Vagina (tissue), 2 donors: ENCODE data around the gene NACA2. TPM values are rescaled to one million over a fixed set of nuclear protein-coding genes. Genes with fewer than 3 reads are reported as not detected.
"Not testable (repeated sequence)": the region's sequence is repeated elsewhere in the genome, so short reads cannot be mapped to it uniquely, and the experiment has no call there.

Source experiments
- DNase-seq, 2 donors: peaks; one replicate each; pipeline ENCODE4 v3.0.0-alpha.2; 2017; ENCODE audit errors: extremely low spot score in 2 of 2
- H3K27ac ChIP-seq: fragments of 200-600 bp; sonication (generic); one replicate; pipeline ENCODE4 v1.5.1; 2019
- H3K27me3 ChIP-seq: fragments of 200-600 bp; sonication (generic); one replicate; pipeline ENCODE4 v1.5.1; 2019
- H3K36me3 ChIP-seq, 2 donors: fragments of 200-600 bp; sonication (generic); one replicate each; pipeline ENCODE4 v1.5.1; 2017 to 2019
- H3K4me1 ChIP-seq: fragments of 200-600 bp; sonication (generic); one replicate; pipeline ENCODE4 v1.5.1; 2019
- H3K4me3 ChIP-seq, 2 donors: fragments of 200-600 bp; sonication (generic); 1 replicate in 1 of 2; 2 replicates in 1 of 2; pipeline ENCODE4 v1.5.1; 2016 to 2019
- H3K9me3 ChIP-seq: fragments of 200-600 bp; sonication (generic); one replicate; pipeline ENCODE4 v1.5.1; 2019
- POLR2A ChIP-seq, 2 donors: fragments of 450-650 bp; IDR thresholded peaks; one replicate each; pipeline ENCODE4 v1.6.1; 2017; ENCODE audit warnings: antibody characterized with exemption in 2 of 2, mild to moderate bottlenecking in 2 of 2, moderate library complexity in 2 of 2
- POLR2AphosphoS5 ChIP-seq, 2 donors: sonication (generic); formaldehyde crosslinking; IDR thresholded peaks; one replicate each; pipeline ENCODE4 v1.9.0; 2017; ENCODE audit warnings: antibody characterized with exemption in 2 of 2, mild to moderate bottlenecking in 2 of 2, low read depth in 1 of 2; ENCODE audit not compliant: insufficient read depth in 1 of 2
- intact Hi-C: fragments of 100-400 bp; cut with DNase I; formaldehyde crosslinking; loops from one replicate; pipeline ENCODE4 v1.15.1; 2023
- total RNA-seq: library from RNA; depleted of rRNA; stranded (reverse); fragments of >200 nt; gene quantifications from one replicate; pipeline ENCODE4 v1.2.3, GENCODE V29; 2016
- TF ChIP-seq, protein P1 (sequence below), 3 experiments: fragments of 450-650 bp in 2 of 3; fragments of 200-600 bp in 1 of 3; sonication (generic) in 1 of 3; IDR thresholded peaks; one replicate each; pipeline ENCODE4 v1.5.1; 2017 to 2019; ENCODE audit warnings: antibody characterized with exemption in 3 of 3, mild to moderate bottlenecking in 2 of 3, moderate library complexity in 2 of 3

Gene NACA2
- total RNA-seq, 1 donor from 2014 or later: not detected

GRCh38 chr17:61571624-61572023, 19.4 kb downstream of the NACA2 start:
- intact Hi-C loops: no loop called here
- no peak for TF ChIP-seq POLR2AphosphoS5 (IDR thresholded peaks at IDR 0.05; ENCODE audit: insufficient read depth in 1 of 2, low read depth in 1 of 2)
- TF ChIP-seq, protein P1, sequence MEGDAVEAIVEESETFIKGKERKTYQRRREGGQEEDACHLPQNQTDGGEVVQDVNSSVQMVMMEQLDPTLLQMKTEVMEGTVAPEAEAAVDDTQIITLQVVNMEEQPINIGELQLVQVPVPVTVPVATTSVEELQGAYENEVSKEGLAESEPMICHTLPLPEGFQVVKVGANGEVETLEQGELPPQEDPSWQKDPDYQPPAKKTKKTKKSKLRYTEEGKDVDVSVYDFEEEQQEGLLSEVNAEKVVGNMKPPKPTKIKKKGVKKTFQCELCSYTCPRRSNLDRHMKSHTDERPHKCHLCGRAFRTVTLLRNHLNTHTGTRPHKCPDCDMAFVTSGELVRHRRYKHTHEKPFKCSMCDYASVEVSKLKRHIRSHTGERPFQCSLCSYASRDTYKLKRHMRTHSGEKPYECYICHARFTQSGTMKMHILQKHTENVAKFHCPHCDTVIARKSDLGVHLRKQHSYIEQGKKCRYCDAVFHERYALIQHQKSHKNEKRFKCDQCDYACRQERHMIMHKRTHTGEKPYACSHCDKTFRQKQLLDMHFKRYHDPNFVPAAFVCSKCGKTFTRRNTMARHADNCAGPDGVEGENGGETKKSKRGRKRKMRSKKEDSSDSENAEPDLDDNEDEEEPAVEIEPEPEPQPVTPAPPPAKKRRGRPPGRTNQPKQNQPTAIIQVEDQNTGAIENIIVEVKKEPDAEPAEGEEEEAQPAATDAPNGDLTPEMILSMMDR (IDR thresholded peaks at IDR 0.05): no peak
- TF ChIP-seq POLR2A (IDR thresholded peaks at IDR 0.05): no peak

DNA sequence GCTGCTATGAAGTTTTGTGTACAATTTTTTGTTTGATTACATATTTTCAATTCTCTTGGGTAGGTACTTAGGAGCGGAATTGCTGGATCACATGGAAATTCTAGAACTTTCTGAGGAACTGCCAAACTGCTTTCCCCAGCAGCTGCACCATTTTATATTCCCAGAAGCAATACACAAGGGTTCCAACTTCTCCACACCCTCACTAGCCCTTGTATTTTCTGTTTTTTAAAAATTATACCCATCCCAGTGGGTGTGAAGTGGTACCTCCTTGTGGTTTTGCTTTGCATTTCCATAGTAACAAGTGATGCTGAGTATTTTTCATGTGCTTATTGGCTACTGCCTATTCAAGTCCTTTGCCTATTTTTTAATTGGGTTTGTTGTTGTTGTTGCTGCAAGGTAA, 20.9 kb downstream of the NACA2 start:
- no peak for DNase-seq
- intact Hi-C loops: no loop called here
- Histone ChIP-seq H3K4me1 (peaks cover 5% of the 10 kb centered on the region), H3K4me3 (no peak overlapping the region), H3K27me3 (no peaks in the 10 kb centered on the region), H3K36me3 (no peaks in the 10 kb centered on the region), H3K27ac (no peak overlapping the region), H3K9me3 (no peaks in the 10 kb centered on the region)
- TF ChIP-seq POLR2A (IDR thresholded peaks at IDR 0.05) (no peak), POLR2AphosphoS5 (IDR thresholded peaks at IDR 0.05; ENCODE audit: insufficient read depth in 1 of 2, low read depth in 1 of 2) (no peak)
- TF ChIP-seq, protein P1 (IDR thresholded peaks at IDR 0.05): no peak

More at GRCh38 chr17:61571624-61572023, 19.4 kb downstream of the NACA2 start:
- H3K36me3 ChIP-seq: no peaks in the 10 kb centered on the region
- no peaks in the 10 kb centered on the region for H3K27me3 ChIP-seq
- H3K27ac ChIP-seq: no peak overlapping the region
- DNase-seq: no peak
- H3K4me1 ChIP-seq: peaks cover 5% of the 10 kb centered on the region
- no peak overlapping the region for H3K4me3 ChIP-seq
- H3K9me3 ChIP-seq: no peaks in the 10 kb centered on the region

GRCh38 chr17:61569525-61569924, 21.5 kb downstream of the NACA2 start:
- intact Hi-C loops, DNase-seq, H3K27ac ChIP-seq, H3K4me3 ChIP-seq, H3K4me1 ChIP-seq, H3K9me3 ChIP-seq, H3K36me3 ChIP-seq, H3K27me3 ChIP-seq: not testable (repeated sequence)

GRCh38 chr17:61568219-61569072, 22.6 kb downstream of the NACA2 start:
- DNase-seq: no peak
- TF ChIP-seq, protein P1 (IDR thresholded peaks at IDR 0.05): no peak
- TF ChIP-seq POLR2A (IDR thresholded peaks at IDR 0.05) (no peak), POLR2AphosphoS5 (IDR thresholded peaks at IDR 0.05; ENCODE audit: insufficient read depth in 1 of 2, low read depth in 1 of 2) (peak in 1 of 2 donors; percentile 26)
- H3K4me3 ChIP-seq: no peak overlapping the region
- intact Hi-C loops: no loop called here
- H3K27ac ChIP-seq: no peak overlapping the region
- no peaks in the 10 kb centered on the region for H3K36me3 ChIP-seq
- no peaks in the 10 kb centered on the region for H3K9me3 ChIP-seq
- no peaks in the 10 kb centered on the region for H3K4me1 ChIP-seq
- H3K27me3 ChIP-seq: no peaks in the 10 kb centered on the region

- H3K4me1 ChIP-seq: no peaks in the 10 kb centered on the region
These were observed 23.8 kb downstream of the NACA2 start for GRCh38 chr17:61567045-61567802.

GRCh38 chr17:61566448-61566847, 24.6 kb downstream of the NACA2 start:
- H3K27me3 ChIP-seq, H3K27ac ChIP-seq, H3K4me3 ChIP-seq, H3K9me3 ChIP-seq, intact Hi-C loops, H3K4me1 ChIP-seq, H3K36me3 ChIP-seq, DNase-seq: not testable (repeated sequence)

More at GRCh38 chr17:61567045-61567802, 23.8 kb downstream of the NACA2 start:
- Histone ChIP-seq H3K9me3 (no peaks in the 10 kb centered on the region), H3K4me3 (no peak overlapping the region), H3K27ac (no peak overlapping the region), H3K36me3 (no peaks in the 10 kb centered on the region), H3K27me3 (no peaks in the 10 kb centered on the region)
- intact Hi-C loops: no loop called here
- DNase-seq: no peak
- TF ChIP-seq POLR2AphosphoS5 (IDR thresholded peaks at IDR 0.05; ENCODE audit: insufficient read depth in 1 of 2, low read depth in 1 of 2) (no peak), POLR2A (IDR thresholded peaks at IDR 0.05) (no peak)
- TF ChIP-seq, protein P1 (IDR thresholded peaks at IDR 0.05): no peak

- H3K4me1 ChIP-seq, H3K27me3 ChIP-seq, H3K4me3 ChIP-seq, DNase-seq, H3K36me3 ChIP-seq, H3K27ac ChIP-seq, intact Hi-C loops, H3K9me3 ChIP-seq: not testable (repeated sequence)
These were observed 25.2 kb downstream of the NACA2 start for GRCh38 chr17:61565850-61566249.
